Measurements from ENCODE around the gene MYCBP2. TPM values are rescaled to one million over a fixed set of nuclear protein-coding genes. Genes with fewer than 3 reads are reported as not detected.

MYCBP2 gene
- total RNA-seq, 5 donors from 2014 or later (not counting 1 experiment from before 2014, with no cell fraction given): 153 to 214 (median 176) TPM

DNA sequence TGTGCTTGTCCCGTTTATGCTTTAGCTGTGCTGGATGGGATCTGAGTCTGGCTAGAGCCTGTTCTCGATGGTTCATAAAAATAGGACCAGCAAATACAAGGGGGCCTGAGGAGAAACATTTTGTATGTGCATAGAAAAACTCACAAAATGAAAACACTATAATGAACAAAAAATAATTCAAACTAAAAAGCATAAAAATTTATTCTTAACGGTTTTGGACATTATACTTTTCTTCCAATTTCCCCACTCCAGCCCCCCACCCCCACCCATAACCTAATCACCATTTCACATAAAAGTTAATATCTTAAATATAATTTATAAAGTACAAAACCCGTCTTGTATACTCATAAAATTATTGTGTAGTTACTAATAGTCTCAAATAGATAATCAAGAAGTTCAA, 93.7 kb downstream of the MYCBP2 start:
- Mint-ChIP-seq H3K4me3 (no peak overlapping the region), H3K4me1 (peaks cover 18 to 29% (median 20%) of the 10 kb centered on the region in 3 donors), H3K27ac (no peak overlapping the region), H3K36me3 (peaks cover 33% of the 10 kb centered on the region), H3K27me3 (no peaks in the 10 kb centered on the region), H3K9me3 (no peaks in the 10 kb centered on the region)
- Histone ChIP-seq H3K9me3 (no peaks in the 10 kb centered on the region), H3K27ac (ENCODE audit: low read length) (no peak overlapping the region), H3K36me3 (ENCODE audit: control insufficient read depth in 2 of 2, extremely low read depth in 1 of 2, insufficient read depth in 1 of 2, low read length in 1 of 2) (peaks cover 0 to 6% of the 10 kb centered on the region in 2 donors), H3K4me3 (ENCODE audit: control insufficient read depth in 1 of 2, extremely low read depth in 1 of 2, low read length in 1 of 2) (no peak overlapping the region), H3K4me1 (ENCODE audit: control insufficient read depth in 1 of 2, extremely low read depth in 1 of 2, insufficient read depth in 2 of 2, low read length in 2 of 2) (no peaks in the 10 kb centered on the region), H3K27me3 (replicated peaks in 1 of 2; ENCODE audit: control insufficient read depth in 2 of 2, extremely low read depth in 1 of 2, insufficient read depth in 2 of 2, low read length in 1 of 2) (no peaks in the 10 kb centered on the region)
- no peak for DNase-seq
- POLR2A ChIA-PET: no interaction called here
- 100% methylated on average over 1 of the region's 4 CpGs for WGBS (ENCODE audit: insufficient coverage)
- CTCF ChIA-PET: no interaction called here
- no peak for ATAC-seq (replicated peaks in 1 of 4)

DNA sequence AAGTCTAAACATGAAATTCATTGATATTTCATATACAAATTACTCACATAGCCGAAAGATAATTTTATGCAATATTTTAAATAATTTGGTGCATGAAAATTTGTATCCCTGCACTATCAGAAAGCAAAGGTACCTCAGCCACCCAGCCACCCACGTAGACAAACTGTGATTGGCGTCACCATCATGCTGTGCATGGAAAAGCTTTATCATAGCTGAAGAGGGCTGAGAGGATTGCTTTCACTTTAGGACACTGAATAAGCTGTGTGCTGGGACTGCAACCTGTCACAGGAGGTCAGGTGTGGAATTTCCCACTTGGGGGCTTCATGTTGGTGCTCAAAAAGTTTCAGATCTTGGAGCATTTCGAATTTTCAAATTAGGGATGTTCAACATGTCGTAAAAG, 96.3 kb downstream of the MYCBP2 start:
- no peak for ATAC-seq (replicated peaks in 1 of 4)
- Mint-ChIP-seq H3K4me3 (no peak overlapping the region), H3K9me3 (no peaks in the 10 kb centered on the region), H3K27me3 (no peaks in the 10 kb centered on the region), H3K36me3 (peaks cover 39% of the 10 kb centered on the region), H3K4me1 (peaks cover 19 to 27% (median 21%) of the 10 kb centered on the region in 3 donors), H3K27ac (peak overlapping the region in 1 of 2 donors; percentile 30)
- Histone ChIP-seq H3K9me3 (no peaks in the 10 kb centered on the region), H3K4me3 (ENCODE audit: control insufficient read depth in 1 of 2, extremely low read depth in 1 of 2, low read length in 1 of 2) (no peak overlapping the region), H3K36me3 (ENCODE audit: control insufficient read depth in 2 of 2, extremely low read depth in 1 of 2, insufficient read depth in 1 of 2, low read length in 1 of 2) (peaks cover 0 to 6% of the 10 kb centered on the region in 2 donors), H3K27me3 (replicated peaks in 1 of 2; ENCODE audit: control insufficient read depth in 2 of 2, extremely low read depth in 1 of 2, insufficient read depth in 2 of 2, low read length in 1 of 2) (no peaks in the 10 kb centered on the region), H3K4me1 (ENCODE audit: control insufficient read depth in 1 of 2, extremely low read depth in 1 of 2, insufficient read depth in 2 of 2, low read length in 2 of 2) (no peaks in the 10 kb centered on the region), H3K27ac (ENCODE audit: low read length) (no peak overlapping the region)
- CTCF ChIA-PET: no interaction called here
- POLR2A ChIA-PET: no interaction called here
- no peak for DNase-seq
- no CpG with 5 or more reads among the region's 5 CpGs for WGBS (ENCODE audit: insufficient coverage)

DNA sequence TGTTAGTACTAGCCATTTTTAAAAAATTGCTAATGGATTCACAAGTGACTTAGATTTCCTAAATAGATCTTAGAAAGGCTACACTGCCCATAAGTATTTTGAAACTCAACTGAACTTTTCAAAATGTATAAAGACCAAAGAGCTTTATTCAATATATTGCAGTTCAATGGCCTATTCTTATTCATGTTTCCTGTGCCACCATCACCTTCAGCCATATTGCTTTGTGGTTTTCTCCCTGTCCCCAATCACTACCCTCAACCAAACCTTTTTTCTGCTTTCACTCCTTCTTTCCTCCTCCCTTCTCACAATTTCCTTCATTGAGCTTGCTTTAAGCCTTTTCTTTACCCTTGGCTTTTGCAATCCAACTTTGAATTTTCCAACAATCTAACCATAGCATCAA, 100.9 kb downstream of the MYCBP2 start:
- H3K27ac ChIP-seq (ENCODE audit: low read length): no peak overlapping the region
- no peak overlapping the region for H3K4me3 Mint-ChIP-seq
- peaks cover 3 to 26% of the 10 kb centered on the region in 2 donors for H3K36me3 ChIP-seq (ENCODE audit: control insufficient read depth in 2 of 2, extremely low read depth in 1 of 2, insufficient read depth in 1 of 2, low read length in 1 of 2)
- no peaks in the 10 kb centered on the region for H3K9me3 Mint-ChIP-seq
- CTCF ChIA-PET: no interaction called here
- peaks cover 50% of the 10 kb centered on the region for H3K36me3 Mint-ChIP-seq
- no peak overlapping the region for H3K4me3 ChIP-seq (ENCODE audit: control insufficient read depth in 1 of 2, extremely low read depth in 1 of 2, low read length in 1 of 2)
- POLR2A ChIA-PET: no interaction called here
- peaks cover 28 to 34% (median 32%) of the 10 kb centered on the region in 3 donors for H3K4me1 Mint-ChIP-seq
- no peaks in the 10 kb centered on the region for H3K9me3 ChIP-seq
- H3K27ac Mint-ChIP-seq: peak overlapping the region in 1 of 2 donors; percentile 4
- H3K27me3 Mint-ChIP-seq: no peaks in the 10 kb centered on the region
- no peak for DNase-seq
- no peaks in the 10 kb centered on the region for H3K4me1 ChIP-seq (ENCODE audit: control insufficient read depth in 1 of 2, extremely low read depth in 1 of 2, insufficient read depth in 2 of 2, low read length in 2 of 2)
- no peaks in the 10 kb centered on the region for H3K27me3 ChIP-seq (replicated peaks in 1 of 2; ENCODE audit: control insufficient read depth in 2 of 2, extremely low read depth in 1 of 2, insufficient read depth in 2 of 2, low read length in 1 of 2)
- ATAC-seq (replicated peaks in 1 of 4): no peak

DNA sequence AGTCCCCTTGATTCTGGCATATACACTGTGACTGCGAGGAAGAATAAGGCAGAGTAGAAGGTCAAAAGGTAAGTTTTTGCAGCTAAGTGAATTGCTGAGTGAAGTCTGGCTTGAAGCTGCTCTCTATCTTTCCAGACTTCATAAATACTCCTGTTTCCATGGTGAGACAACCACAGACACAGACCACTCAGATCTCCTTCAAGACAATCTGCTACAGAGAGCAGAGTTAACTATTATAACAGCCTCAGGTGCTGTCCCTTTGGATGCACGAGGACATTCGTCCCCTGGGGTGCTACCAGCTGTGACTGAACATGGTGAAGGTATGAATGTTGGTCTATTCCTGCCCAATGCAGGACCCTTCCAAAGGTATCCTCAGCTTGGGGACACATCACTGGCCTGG, 104.0 kb downstream of the MYCBP2 start:
- Histone ChIP-seq H3K4me3 (ENCODE audit: control insufficient read depth in 1 of 2, extremely low read depth in 1 of 2, low read length in 1 of 2) (no peak overlapping the region), H3K36me3 (ENCODE audit: control insufficient read depth in 2 of 2, extremely low read depth in 1 of 2, insufficient read depth in 1 of 2, low read length in 1 of 2) (peaks cover 3 to 29% of the 10 kb centered on the region in 2 donors), H3K27me3 (replicated peaks in 1 of 2; ENCODE audit: control insufficient read depth in 2 of 2, extremely low read depth in 1 of 2, insufficient read depth in 2 of 2, low read length in 1 of 2) (no peaks in the 10 kb centered on the region), H3K4me1 (ENCODE audit: control insufficient read depth in 1 of 2, extremely low read depth in 1 of 2, insufficient read depth in 2 of 2, low read length in 2 of 2) (no peaks in the 10 kb centered on the region), H3K27ac (ENCODE audit: low read length) (no peak overlapping the region), H3K9me3 (no peaks in the 10 kb centered on the region)
- Mint-ChIP-seq H3K27ac (no peak overlapping the region), H3K36me3 (peaks cover 42% of the 10 kb centered on the region), H3K4me3 (no peak overlapping the region), H3K4me1 (peaks cover 21 to 28% (median 23%) of the 10 kb centered on the region in 3 donors), H3K9me3 (no peaks in the 10 kb centered on the region), H3K27me3 (no peaks in the 10 kb centered on the region)
- DNase-seq: no peak
- POLR2A ChIA-PET: no interaction called here
- CTCF ChIA-PET: no interaction called here
- no peak for ATAC-seq (replicated peaks in 1 of 4)
- WGBS (ENCODE audit: insufficient coverage): 100% methylated on average over 1 of the region's 3 CpGs

DNA sequence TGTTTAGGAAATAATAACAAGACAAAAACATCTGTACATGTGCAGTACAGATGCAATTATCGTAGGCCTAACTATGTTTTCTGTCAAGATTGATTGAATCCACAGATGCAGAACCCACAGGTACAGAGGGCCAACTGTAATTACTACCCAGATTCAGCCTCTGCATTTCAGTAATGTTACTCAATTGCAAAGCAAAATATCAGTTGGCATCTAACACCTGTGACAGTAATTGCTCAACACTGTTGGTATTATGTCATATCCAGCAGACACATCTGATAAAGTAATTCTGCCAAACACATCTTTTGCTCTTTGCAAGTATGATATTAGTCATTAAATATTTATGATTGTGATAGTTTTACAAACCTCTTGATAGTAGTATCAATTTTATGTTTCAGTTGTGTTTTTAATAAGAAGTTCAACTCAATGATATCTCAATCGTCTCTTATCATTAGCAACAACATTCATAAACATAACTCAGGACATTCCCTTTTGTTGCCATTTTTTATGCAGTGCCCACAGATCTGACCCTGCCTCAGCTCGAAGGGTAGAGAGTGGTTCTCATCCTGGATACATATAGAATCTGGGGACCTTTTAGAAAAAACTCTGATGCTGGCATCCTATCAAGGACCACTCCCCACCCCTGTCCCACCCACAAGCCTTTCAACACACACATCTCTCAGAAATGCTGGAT, 104.7 kb downstream of the MYCBP2 start:
- no peaks in the 10 kb centered on the region for H3K27me3 ChIP-seq (replicated peaks in 1 of 2; ENCODE audit: control insufficient read depth in 2 of 2, extremely low read depth in 1 of 2, insufficient read depth in 2 of 2, low read length in 1 of 2)
- no peak overlapping the region for H3K4me3 ChIP-seq (ENCODE audit: control insufficient read depth in 1 of 2, extremely low read depth in 1 of 2, low read length in 1 of 2)
- WGBS (ENCODE audit: insufficient coverage): 100% methylated on average over 1 of the region's 3 CpGs
- ATAC-seq (replicated peaks in 1 of 4): no peak
- no peak overlapping the region for H3K27ac Mint-ChIP-seq
- peaks cover 3 to 32% of the 10 kb centered on the region in 2 donors for H3K36me3 ChIP-seq (ENCODE audit: control insufficient read depth in 2 of 2, extremely low read depth in 1 of 2, insufficient read depth in 1 of 2, low read length in 1 of 2)
- no peak overlapping the region for H3K27ac ChIP-seq (ENCODE audit: low read length)
- H3K4me3 Mint-ChIP-seq: no peak overlapping the region
- ChIA-PET POLR2A (no interaction called here), CTCF (no interaction called here)
- peaks cover 46% of the 10 kb centered on the region for H3K36me3 Mint-ChIP-seq
- peaks cover 19 to 28% (median 23%) of the 10 kb centered on the region in 3 donors for H3K4me1 Mint-ChIP-seq
- no peaks in the 10 kb centered on the region for H3K4me1 ChIP-seq (ENCODE audit: control insufficient read depth in 1 of 2, extremely low read depth in 1 of 2, insufficient read depth in 2 of 2, low read length in 2 of 2)
- H3K9me3 Mint-ChIP-seq: no peaks in the 10 kb centered on the region
- H3K27me3 Mint-ChIP-seq: no peaks in the 10 kb centered on the region
- DNase-seq: no peak
- H3K9me3 ChIP-seq: no peaks in the 10 kb centered on the region

DNA sequence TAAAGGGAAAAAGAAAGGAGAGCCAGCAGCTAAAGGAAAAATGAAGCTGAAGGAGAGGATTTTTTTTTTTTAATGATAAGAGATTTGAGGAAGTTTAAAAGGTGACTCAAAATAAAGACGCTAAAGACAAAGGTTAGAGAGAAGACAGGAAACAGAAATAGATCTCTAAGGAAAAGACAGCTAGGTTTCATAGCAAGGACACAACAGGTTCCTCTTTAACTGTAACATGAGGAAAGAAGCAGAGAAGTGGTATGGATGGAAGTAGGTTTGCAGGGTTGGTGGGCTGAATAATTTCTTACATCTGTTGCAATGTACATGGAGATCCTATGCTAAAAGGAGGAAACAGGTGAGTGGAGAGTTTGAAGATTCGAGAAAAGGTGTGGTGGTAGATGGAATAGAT, 107.5 kb downstream of the MYCBP2 start:
- 63% methylated on average over 2 of the region's 2 CpGs for WGBS (ENCODE audit: insufficient coverage)
- Histone ChIP-seq H3K27me3 (replicated peaks in 1 of 2; ENCODE audit: control insufficient read depth in 2 of 2, extremely low read depth in 1 of 2, insufficient read depth in 2 of 2, low read length in 1 of 2) (no peaks in the 10 kb centered on the region), H3K36me3 (ENCODE audit: control insufficient read depth in 2 of 2, extremely low read depth in 1 of 2, insufficient read depth in 1 of 2, low read length in 1 of 2) (peaks cover 3 to 48% of the 10 kb centered on the region in 2 donors), H3K27ac (ENCODE audit: low read length) (no peak overlapping the region), H3K4me3 (ENCODE audit: control insufficient read depth in 1 of 2, extremely low read depth in 1 of 2, low read length in 1 of 2) (no peak overlapping the region), H3K4me1 (ENCODE audit: control insufficient read depth in 1 of 2, extremely low read depth in 1 of 2, insufficient read depth in 2 of 2, low read length in 2 of 2) (no peaks in the 10 kb centered on the region), H3K9me3 (no peaks in the 10 kb centered on the region)
- POLR2A ChIA-PET: interaction anchor here (0.6 to 0.7 kb wide), 7 partner anchors 17 to 189 kb away, joined by 3 to 11 read pairs (median 3); no protein-coding TSS in a partner anchor
- no peaks in the 10 kb centered on the region for H3K9me3 Mint-ChIP-seq
- H3K4me1 Mint-ChIP-seq: peaks cover 17 to 21% (median 17%) of the 10 kb centered on the region in 3 donors
- H3K27ac Mint-ChIP-seq: no peak overlapping the region
- CTCF ChIA-PET: interaction anchor here (0.9 to 2.7 kb wide), 2 partner anchors 128 to 259 kb away, joined by 3 to 16 read pairs; no protein-coding TSS in a partner anchor
- no peak overlapping the region for H3K4me3 Mint-ChIP-seq
- no peaks in the 10 kb centered on the region for H3K27me3 Mint-ChIP-seq
- DNase-seq (no peak), ATAC-seq (replicated peaks in 1 of 4) (no peak)
- H3K36me3 Mint-ChIP-seq: peaks cover 49% of the 10 kb centered on the region
